Epidermal melanocyte (primary cell): Measurements from ENCODE around the gene FIG4.
"Not testable (repeated sequence)": the region's sequence is repeated elsewhere in the genome, so short reads cannot be mapped to it uniquely, and the experiment has no call there.

Experiments
- DNase-seq: peaks from one replicate; pipeline ENCODE4 v3.0.0; 2011; ENCODE audit warnings: low spot score; ENCODE audit not compliant: insufficient read length

Gene FIG4

GRCh38 chr6:109852713-109853112 lies 161.6 kb downstream of the FIG4 start:
- no peak for DNase-seq

- DNase-seq, result no peak
These were observed 162.3 kb downstream of the FIG4 start for GRCh38 chr6:109853426-109853825.

DNA sequence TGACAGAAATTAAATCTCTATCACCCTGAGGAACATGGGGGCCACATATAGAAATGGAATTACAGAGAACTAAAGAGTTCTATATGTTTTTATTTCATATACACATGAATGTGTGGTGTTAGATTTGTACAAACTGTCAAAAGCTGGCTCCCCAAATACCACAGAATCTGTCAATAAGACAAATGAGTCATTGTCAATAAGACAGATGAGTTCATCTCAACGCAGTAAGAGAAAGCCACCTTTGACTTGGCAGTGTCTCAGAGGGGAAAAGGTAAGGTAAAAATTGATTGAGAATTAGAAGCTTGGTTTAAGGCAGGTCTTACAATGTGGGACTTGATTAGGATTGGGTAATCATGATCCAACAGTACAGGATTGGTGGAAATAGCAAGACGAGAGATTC lies 162.9 kb downstream of the FIG4 start:
- DNase-seq, result no peak

DNA sequence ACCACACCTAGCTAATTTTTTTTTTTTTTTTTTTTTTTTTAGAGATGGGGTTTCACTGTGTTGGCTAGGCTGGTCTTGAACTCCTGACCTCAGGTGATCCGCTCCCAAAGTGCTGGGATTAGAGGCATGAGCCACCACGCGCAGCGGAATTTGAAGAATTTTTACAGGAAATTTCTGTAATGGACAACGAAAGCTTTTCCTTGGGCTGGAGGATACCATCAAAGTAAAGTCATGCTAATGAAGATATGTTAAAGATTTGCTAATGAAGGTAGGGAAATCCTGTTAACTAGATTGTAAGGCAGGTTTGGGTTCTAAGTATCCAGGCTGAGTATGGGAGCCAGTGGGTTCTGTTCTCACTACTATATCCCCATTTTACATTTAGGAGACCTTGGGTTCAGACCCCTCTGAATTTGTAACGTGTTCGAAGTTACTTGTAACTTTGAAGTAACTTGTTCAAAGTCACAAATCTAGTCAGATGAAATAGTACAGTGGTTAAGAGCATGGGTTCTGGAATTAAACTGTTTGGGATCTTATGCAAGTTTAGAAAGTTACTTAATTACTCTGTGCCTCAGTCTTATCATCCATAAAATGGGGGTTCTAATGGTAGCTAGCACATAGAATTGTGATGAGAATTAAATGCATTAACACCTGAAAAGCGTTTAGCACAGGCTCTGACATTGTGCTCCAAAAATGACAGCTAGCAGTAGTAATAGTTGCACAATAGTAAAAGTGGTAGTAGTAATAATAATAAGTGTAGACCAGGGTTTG lies 163.6 kb downstream of the FIG4 start:
- DNase-seq, result no peak

- DNase-seq, result not testable (repeated sequence)
These were observed 164.5 kb downstream of the FIG4 start for GRCh38 chr6:109855476-109856040.

DNA sequence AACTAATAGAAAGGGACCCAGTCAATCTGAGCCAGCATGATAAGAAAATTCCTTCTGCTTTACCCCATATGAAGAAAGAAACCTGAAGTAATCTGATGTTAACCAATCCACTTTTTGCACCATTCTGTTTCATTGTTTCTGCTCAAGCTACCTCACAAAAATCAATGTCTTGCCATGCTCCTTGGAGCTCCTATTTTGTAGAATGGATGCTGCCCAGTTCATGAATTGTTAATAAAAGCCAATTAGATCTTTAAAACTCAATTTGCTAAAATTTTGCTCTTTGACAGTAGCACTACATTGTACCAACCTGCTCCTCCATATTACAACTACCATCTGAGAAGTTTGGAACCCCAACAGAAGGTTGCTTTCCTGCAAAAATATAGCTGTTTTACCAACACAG lies 170.8 kb downstream of the FIG4 start:
- DNase-seq, result no peak

GRCh38 chr6:109864050-109864449 lies 173.0 kb downstream of the FIG4 start:
- DNase-seq, result no peak

- no peak for DNase-seq
These were observed 174.9 kb downstream of the FIG4 start for GRCh38 chr6:109865968-109866367.

- no peak for DNase-seq
These were observed 176.2 kb downstream of the FIG4 start for GRCh38 chr6:109867009-109867969.

DNA sequence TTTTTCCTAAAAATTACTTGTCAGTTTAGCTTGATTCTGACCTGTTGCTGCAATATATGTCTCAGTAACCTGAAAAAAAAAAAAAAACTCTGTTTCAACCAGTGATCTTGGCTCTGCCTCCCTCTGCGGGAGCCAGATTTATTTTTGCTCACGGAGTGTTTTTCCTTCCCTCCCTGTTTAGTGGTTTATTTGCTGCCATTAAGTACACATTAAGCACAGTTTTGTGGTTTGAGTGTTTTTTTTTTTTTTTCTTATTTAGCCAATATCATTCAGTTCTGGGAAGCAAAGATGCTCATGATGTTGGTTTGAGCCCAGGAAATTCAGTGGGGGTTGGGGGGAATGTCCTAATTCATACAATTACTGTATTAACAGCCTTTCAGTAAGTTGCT lies 176.9 kb downstream of the FIG4 start:
- peak; percentile 46 for DNase-seq

- DNase-seq, result not testable (repeated sequence)
These were observed 178.4 kb downstream of the FIG4 start for GRCh38 chr6:109869398-109870088.

DNA sequence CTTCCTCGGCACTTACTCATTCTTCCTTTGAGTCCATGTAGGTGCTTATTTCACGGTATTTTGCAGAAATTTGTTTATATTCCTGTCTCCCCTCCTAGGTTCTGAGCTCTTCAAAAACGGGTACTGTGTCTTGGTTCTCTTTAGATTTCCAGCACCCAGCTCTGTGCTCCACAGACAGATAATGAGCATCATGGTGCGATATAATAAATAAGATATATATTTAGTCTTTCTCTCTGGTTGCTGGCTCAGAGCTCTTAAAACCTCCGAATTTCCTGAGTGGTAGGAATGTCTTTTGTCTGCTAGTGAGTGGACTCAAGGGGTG lies 179.0 kb downstream of the FIG4 start:
- no peak for DNase-seq

DNA sequence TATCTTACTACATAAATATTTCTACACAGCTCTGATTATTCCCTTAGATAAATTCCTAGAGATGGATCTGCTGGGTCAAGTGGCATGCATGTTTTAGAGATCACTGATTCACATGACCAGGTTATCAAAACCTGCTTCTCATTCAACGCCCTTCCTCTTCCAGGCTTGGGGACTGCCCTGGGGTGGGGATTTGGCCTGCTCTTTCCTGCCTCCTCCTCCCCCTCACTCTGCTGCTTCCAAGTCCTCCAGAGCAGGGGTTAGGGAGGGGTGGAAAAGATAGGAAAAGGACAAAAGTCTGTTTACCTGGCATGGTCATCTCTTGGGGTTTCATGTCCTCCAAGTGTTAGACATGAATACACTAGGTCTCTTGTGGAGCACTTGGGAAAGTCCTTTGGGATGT lies 181.5 kb downstream of the FIG4 start:
- DNase-seq, result no peak

DNA sequence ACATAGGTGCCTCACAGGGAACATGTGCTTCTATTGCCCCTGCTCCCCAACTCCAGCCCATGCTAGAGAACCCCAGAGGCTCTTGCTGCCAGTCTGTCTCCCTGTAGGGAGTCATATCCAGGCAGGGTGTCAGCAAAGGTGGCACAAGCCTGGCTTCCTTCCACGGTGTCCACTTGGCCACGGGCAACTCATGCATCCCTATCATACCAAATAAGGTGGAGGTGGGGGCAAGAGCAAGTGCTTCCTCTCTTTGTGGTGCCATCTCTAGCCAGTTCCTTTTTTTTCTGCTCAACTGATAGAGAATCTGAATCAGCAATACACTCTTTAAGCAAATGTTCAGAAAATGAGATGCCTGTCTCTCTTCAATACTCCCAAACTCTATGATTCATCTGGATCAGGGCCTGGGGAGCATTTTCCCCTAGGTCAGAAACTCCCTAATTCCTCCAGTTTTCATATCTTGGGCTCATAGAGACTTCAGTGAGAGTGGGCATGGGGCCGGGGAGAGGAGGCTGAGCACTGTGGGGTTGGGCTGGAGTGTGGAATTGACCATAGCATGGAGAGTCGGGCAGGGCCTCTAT lies 182.0 kb downstream of the FIG4 start:
- DNase-seq, result no peak

- no peak for DNase-seq
These were observed 183.0 kb downstream of the FIG4 start for GRCh38 chr6:109874086-109874485.

DNA sequence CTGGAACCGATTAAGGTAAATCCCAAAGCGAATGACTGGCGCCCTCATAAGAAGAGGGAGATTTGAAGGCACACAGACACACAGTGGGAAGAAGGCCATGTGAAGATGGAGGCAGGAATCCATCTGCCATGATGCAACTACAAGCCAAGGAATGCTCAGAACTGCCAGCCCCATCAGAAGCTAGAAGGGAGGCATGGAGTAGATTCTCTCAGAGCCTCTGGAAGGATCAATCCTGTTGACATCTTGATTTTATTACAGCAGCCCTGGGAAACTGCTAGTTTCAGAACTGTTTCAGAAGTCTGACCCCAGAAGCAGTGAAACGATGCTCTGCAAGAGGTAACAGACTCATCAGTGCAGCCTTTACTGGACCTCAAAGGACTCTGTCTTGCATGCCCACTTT lies 183.5 kb downstream of the FIG4 start:
- DNase-seq, result no peak
